GM21576 (cell line): ENCODE results near the gene PER3.

Source experiments
- ATAC-seq: cut with Tn5 transposase; IDR thresholded peaks from one replicate; pipeline ENCODE4 v1.9.1; 2021; ENCODE audit warnings: mild to moderate bottlenecking, moderate library complexity; ENCODE audit not compliant: unreplicated experiment

Gene PER3

DNA sequence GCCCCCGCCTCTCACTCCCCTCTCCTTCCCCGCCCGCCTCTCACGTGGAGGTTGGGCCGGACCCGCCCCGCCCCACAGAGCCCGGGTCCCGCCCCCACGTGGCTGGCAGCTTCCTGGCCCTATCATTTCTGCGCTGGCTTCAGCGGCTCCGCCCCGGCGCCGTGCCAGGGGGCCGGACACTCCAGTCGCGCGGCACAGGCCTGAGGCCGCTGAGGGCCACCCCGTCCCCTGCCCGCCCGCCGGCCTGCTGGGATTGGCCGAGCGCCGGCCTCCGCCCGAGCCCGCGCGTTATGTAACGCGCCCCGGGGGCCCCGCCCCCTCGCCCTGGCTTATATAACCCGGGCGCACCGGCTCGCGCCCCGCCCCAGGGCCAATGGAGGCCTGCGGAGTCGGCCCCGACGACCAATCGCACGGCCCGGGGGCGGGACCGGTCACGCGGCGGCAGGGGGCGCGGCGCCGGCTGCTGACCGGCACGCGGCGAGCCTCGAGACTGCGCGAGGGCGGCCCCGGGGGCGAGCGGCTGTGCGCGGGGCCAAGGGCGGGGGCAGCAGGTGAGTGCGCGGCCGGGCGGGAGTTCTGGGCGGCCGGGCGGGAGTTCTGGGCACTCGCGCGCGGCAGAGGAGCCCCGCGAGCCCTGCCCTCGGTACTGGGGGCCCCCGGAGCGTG is at the start of gene PER3:
Gene PER3, plus strand, starts transcription at position 466 of the 666 bp plus-strand sequence. CDS start 587 bp downstream, outside the sequence.
- ATAC-seq, result peak; percentile 81

DNA sequence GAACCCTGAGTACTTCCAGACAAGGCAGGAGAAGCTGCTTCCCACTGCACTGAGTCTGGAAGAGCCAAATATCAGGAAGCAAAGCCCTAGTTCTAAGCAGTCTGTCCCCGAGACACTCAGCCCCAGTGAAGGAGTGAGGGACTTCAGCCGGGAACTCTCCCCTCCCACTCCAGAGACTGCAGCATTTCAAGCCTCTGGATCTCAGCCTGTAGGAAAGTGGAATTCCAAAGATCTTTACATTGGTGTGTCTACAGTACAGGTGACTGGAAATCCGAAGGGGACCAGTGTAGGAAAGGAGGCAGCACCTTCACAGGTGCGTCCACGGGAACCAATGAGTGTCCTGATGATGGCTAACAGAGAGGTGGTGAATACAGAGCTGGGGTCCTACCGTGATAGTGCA is 46.0 kb upstream of the PER3 start:
- ATAC-seq, result no peak

DNA sequence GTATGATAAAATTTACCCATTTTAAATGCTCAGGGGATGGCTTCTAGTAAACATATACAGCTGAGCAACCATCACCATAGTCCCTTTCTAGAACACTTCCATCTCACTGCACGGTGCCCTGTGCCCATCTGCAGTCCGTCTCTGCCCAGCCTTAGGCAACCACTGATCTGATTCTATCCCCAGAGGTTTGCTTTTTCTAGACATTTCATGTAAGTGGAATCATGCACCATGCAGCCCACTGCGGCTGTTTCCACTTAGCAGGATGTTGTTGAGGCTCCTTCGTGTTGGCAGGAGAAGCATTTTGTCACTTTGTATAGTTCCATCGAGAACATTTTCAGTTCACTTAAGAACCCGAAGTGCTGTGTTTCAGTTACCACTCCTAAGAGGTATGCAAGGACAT is 40.7 kb upstream of the PER3 start:
- no peak for ATAC-seq

- no peak for ATAC-seq
These were observed 39.2 kb upstream of the PER3 start for GRCh38 chr1:7744882-7745281.

DNA sequence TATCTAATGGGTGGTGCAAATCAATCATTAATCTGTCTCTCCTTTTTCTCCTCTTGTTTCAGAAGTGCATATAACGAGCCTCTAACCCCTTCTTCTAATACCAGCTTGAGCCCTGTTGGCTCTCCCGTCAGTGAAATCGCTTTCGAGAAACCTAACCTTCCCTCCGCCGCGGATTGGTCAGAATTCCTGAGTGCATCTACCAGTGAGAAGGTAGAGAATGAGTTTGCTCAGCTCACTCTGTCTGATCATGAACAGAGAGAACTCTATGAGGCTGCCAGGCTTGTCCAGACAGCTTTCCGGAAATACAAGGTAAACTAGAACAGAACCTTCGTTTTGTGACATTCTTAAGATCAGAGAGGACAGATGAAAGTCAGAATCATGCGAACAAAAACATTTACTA is 38.3 kb upstream of the PER3 start:
- ATAC-seq, result no peak

DNA sequence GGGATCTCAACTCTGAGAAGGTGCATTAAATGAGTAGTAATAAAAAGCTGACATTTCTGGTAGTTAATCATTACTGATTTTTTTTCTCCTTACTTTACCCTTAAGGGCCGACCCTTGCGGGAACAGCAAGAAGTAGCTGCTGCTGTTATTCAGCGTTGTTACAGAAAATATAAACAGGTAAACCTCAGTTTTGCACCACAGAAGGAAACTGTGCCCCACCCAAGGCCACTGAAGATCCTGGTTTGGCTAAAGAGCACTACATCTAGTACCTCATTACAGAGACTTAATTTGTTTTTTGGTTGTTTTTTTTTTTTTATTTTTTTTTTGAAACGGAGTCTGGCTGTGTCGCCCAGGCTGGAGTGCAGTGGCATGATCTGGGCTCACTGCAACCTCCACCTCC is 36.5 kb upstream of the PER3 start:
- no peak for ATAC-seq

DNA sequence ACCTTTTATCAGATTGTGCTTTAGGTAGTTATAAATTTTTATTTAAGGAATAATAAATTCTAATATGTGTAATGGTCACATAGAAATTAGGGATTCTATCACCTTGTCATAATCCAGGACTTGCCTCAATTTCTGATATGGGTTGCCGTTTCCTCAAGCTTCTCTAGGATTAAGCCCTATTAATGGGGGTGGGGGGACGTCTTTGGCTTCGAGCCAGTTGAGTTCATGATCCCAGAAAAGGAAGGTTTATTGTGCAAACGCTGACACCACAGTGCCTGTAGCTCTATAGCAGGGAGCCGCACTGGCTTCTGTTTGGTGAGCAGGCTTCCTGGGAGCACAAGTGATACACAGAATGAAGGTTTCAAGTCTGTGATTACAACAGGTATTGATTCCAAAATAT is 35.0 kb upstream of the PER3 start:
- no peak for ATAC-seq

GRCh38 chr1:7751174-7751573 is 32.9 kb upstream of the PER3 start:
- no peak for ATAC-seq

- no peak for ATAC-seq
These were observed 31.3 kb upstream of the PER3 start for GRCh38 chr1:7752512-7753417.

- no peak for ATAC-seq
These were observed 30.4 kb upstream of the PER3 start for GRCh38 chr1:7753641-7754040.

GRCh38 chr1:7754234-7754633 is 29.9 kb upstream of the PER3 start:
- no peak for ATAC-seq

GRCh38 chr1:7755448-7755847 is 28.6 kb upstream of the PER3 start:
- no peak for ATAC-seq

GRCh38 chr1:7760245-7760644 is 23.8 kb upstream of the PER3 start:
- ATAC-seq, result no peak

GRCh38 chr1:7761103-7761502 is 23.0 kb upstream of the PER3 start:
- no peak for ATAC-seq

- no peak for ATAC-seq
These were observed 16.9 kb upstream of the PER3 start for GRCh38 chr1:7767176-7767575.

DNA sequence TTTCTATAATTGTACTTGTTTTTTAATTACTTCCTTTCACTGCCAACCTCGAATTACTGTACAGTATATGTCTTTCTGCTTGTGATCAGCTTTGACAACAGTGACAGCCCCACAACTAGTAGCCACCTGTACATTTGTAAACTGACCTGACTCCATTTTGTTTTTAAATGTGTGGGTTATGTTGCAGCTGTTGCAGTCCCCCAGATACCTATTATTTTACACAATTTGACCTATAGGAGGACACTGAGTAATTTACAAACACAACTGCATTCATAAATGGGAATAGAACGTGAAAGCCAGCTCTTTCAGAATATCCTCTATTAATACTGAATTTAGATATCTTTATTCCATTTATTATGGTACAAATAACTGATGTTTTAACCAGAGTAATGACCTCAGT is 15.5 kb upstream of the PER3 start:
- ATAC-seq, result no peak

DNA sequence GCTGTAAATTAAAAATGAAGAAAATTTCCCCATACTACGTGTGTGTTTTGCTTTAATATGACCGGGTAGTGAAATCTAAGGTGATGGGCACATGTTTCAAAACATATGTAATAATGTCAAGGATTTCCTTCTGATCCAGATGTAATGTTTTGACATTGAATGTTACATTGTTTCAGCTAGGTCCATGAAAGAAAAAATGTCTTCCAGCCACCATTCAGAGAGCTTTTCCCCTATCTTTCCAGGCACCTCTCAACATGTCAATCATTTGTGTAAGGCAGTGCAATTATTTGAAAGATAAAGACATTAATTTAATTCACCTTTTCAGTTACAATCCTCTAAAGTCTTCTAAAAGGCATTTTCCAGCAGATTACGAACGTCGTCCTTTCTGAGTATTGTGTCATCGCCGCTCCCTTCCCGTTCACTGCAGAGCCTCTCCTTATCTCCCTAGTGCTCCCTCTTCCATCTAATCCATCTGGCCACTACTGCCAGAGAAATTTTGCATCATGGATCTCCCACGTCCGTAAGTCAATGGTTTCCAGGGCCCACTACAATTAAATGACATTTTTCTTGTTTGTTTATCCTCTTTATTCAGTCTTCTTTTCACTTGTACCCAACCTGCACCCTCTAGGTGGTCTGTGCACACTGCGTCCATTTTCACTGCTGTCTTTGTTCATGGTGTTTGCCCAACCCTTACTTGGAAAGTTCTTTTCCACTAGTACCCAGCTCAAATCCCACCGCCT is 14.2 kb upstream of the PER3 start:
- no peak for ATAC-seq

DNA sequence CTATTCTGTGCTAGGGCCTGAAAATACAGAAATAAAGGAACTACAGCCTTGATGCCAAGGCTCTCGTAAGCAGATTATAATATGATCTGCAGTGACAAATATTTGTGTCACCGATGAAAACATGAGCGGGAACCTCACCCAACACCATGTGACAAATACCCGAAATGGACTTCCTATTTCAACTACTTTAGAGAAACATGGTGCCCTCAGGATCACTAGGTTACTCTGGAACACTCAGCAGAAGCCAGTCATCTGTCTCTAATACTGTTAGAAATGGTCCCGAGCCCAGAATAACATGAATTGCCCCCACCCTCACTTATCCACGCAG is 13.5 kb upstream of the PER3 start:
- ATAC-seq, result no peak

- peak; percentile 74 for ATAC-seq
These were observed 12.9 kb upstream of the PER3 start, which contains the start of gene VAMP3 for GRCh38 chr1:7770997-7771822. TSS of gene VAMP3 (plus strand) at chr1:7771296. CDS start at chr1:7771384, 88 bp downstream.

DNA sequence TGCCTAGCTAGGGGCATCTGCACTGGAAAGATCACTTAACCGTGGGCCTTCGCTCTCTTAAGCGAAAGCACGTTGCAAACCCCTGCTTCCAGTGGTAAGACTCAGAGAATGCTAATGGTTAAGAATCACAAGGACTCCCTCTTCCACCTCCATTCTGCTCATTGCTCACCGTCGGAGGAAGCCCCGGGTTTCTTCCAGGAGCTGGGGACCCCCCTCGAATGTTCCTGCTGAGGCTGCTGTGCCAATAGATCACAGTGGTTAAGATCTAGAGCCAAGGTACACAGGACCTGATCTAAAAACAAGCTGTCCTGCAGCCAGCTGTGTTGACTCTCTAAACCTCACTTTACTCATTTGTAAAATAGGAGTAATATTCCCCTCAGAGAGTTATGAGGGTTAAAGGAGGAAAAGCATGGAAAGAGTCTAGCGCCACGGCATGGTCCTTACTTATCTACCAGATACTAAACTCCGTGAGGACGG is 12.2 kb upstream of the PER3 start:
- ATAC-seq, result no peak

DNA sequence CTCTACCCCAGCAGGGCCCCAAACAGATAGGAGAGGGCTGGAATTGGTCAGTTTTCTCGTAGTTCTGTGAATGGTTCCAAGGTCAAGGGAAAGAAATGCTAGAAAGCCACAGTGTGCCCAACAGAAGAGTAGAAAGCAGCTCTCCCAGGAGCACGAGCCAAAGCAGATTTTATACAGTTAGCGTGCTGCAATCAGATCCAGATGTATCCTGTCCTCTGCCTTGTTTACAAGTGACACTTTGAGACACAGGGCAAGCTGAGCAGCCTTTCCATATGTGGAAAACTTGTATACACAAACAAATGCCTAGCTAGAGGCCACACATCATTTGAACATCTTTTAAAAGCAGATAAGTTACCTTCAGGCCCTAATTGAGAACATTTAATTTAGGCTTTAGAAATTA is 6.5 kb upstream of the PER3 start:
- ATAC-seq, result no peak
